NCI-H128 (cell line): ENCODE measurements around the gene SPACA7.
"Not testable (repeated sequence)": the region's sequence is repeated elsewhere in the genome, so short reads cannot be mapped to it uniquely, and the experiment has no call there.

Source experiments
- DNase-seq: peaks from one replicate; lab custom pipeline; 2025; ENCODE audit not compliant: unreplicated experiment; lab: John Stamatoyannopoulos, UW

The SPACA7 gene

DNA sequence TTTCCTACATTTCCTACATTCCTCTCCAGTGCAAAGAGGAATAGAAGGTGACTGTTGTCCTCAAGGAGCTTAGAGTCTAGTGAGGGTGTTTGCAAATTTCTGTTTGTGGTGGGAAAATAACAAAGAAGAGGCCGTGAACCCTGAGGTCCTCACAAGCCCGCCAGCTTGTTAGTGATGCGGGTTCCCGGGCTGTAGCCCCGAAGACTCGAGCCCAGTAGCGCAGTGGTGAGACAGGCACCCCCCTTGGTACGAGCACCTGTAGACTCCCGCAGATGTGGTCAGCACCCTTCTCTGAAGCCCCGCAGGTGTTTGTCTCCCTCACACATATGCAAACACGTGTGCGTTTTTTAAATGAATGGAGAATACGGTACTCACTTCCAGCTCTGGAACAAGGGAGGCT lies 26.5 kb upstream of the SPACA7 start:
- no peak for DNase-seq

DNA sequence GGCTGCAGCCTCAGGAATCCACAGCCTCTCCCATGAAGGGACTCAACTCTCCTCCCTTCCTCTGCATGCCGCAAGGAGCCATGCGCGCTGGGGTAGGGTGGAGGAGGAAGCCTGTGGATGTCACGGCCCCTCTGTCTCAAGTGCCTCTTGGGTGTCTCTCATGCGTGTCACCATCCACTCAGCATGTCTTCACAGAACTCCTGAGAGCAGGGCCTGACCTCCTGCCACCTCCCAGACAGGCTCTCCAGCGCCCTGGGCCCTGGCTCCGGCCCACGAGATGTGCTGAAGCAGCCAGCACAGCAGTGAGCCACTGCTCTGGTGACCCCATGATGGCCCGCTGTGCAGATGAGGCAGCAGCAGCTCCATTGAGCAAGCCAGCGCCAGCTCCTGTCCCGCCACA lies 25.9 kb upstream of the SPACA7 start:
- DNase-seq = no peak

DNA sequence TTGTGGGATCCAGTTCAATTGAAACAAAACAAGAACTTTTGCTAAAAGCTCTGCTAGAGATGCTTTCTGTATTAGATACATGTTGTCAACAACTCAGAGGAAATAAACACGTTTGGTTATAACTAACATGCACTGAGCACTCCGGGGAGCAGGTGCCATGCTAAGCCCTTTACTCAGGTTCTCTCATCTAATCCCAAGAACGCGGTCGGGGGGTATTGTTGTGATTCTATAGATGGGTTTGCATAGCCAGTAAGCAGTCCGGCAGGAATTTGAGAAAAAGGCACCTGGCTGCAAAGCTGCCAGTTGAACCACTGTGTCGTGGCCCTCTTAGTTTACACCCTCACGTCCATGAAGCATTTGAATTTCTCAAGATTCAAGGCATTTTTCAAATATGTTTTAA lies 24.3 kb upstream of the SPACA7 start:
- DNase-seq = no peak

DNA sequence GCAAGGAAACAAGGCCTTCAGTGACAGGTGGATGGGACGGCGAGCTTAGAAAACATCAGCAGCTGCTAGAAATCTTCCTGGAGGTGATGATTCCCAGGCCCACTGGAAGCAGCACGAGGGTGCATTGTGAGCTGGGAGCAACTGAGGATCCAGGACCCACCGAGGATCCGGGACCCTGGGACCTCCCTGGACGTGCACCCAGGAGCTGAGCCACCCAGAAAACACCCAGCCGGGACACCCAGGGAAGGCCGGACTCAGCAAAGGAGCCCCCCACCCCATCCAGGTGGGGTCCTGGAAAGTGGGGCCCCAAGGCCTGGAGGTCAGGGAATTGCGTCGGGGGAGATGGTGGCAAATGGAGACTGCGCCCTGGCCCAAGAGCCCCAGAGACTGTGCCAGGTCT lies 22.3 kb upstream of the SPACA7 start:
- no peak for DNase-seq

DNA sequence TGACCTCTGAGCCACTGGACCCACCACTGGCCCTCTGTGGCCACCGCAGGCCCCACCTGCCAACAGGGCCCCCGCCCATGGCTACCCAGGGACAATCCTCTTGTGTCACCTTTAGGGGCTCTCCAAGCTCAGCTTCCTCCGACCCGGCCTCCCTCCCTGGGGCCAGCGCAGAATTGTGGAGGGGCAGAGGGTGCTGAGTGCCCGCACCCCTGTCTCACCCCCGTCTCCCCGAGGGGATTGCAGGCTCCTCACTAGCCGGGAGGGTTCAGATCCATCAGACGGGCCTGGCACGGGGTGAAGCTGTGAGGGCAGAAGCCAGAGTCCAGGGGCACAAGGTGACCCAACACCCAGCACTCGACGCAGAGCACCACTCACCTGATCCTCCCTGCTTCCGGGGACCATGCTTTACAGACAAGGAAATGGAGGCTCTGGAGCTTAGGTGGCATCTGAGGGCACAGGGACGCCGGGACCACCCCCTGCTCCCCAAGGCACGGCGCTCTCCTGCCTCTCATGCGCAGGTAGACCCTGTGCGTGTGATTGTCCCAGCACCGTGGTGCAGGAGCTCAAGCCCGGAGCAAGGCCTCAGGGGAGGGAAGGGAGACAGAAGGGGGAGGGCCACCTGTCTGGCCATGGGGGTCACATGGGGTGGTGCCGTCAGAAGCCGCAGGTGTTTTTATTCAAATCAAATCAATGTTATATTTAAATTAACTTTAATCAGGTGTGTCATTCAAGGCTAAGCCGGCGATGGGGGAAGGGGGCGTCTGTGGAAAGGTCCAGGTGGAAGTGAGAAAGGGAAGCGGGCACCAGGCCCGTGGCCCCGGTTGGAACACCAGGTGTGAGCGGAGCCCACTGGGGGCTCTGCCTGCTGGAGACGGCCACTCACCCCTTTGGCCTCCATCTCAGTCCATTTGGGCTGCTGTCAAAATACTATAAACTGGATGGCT lies 21.6 kb upstream of the SPACA7 start:
- DNase-seq = no peak

DNA sequence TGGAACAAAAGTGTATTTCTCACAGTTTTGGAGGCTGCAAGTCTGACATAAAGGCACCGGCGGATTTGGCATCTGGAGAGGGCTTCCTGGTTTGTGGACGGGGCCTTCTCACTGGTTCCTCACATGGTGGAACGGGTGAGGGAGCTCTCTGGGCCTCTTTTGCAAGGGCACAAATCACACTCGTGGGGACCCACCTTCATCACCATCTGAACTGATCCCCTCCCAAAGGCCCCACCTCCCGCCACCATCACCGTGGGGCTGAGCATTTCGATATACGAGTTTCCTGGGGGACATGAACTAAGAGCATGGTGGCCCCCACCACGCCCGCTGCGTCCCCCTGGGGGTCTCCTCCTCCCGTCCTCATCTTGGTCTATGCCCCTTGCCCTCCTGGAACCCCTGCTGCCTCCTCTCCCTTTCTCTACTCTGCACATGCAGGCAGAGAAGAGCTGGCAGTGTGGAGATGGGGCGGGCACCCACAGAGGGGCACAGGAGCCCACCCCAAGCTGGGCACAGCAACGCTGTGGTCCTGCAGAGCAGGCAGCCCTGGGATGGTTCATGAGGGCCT lies 20.8 kb upstream of the SPACA7 start:
- no peak for DNase-seq

DNA sequence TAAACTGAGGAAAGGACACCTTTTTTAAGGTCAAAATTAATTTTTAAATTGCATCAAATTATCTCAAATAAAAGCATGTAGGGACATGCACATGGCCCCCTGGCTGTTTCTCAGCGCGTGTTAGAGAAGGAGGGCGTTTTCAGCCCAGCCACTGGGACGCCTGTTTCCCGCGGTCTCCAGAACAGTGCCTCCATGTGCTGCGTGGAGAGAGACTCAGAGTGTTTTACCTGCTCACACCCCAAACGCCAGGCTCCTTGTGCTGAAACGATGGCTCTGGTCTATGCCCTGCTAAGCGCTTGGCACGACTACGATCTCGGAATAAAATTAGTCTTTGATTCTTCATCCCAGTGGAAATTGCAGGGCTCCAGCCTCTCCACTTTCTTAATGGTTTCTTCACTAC lies 20.0 kb upstream of the SPACA7 start:
- no peak for DNase-seq

DNA sequence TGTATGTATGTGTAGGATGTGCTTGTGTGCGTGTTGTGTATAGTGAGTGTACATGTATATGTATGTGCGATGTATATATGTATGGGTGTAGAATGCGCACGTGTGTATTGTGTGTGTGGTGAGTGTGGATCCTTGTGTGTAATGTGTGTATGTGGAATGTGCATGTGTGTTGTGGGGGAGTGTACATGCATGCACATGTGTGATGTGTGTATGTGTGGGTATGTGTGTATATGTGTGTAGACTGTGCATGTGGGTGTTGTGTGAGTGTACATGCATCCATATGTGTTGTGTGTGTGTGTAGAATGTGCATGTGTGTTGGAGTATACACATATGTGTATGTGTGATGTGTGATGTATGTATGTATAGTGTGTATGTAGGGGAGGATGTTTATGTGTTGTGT lies 18.0 kb upstream of the SPACA7 start:
- DNase-seq = no peak

DNA sequence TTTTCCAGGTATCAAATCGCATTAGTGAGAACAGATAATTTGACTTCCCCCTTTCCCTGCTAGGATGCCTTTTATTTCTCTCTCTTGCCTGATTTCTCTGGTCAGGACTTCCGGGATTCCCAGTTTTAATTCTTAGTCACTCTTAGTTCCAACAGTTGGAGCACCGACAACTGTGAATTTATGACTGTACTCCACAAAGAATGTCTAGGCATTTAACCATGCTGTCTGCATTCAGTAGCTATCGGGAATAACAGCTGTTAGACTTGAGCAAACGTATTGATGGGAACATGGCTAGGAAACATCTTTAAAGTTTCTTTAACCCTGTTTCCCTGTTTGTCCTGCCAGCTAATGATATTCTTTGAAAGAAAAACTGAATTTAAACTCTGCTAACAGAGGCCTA lies 14.1 kb upstream of the SPACA7 start:
- no peak for DNase-seq

DNA sequence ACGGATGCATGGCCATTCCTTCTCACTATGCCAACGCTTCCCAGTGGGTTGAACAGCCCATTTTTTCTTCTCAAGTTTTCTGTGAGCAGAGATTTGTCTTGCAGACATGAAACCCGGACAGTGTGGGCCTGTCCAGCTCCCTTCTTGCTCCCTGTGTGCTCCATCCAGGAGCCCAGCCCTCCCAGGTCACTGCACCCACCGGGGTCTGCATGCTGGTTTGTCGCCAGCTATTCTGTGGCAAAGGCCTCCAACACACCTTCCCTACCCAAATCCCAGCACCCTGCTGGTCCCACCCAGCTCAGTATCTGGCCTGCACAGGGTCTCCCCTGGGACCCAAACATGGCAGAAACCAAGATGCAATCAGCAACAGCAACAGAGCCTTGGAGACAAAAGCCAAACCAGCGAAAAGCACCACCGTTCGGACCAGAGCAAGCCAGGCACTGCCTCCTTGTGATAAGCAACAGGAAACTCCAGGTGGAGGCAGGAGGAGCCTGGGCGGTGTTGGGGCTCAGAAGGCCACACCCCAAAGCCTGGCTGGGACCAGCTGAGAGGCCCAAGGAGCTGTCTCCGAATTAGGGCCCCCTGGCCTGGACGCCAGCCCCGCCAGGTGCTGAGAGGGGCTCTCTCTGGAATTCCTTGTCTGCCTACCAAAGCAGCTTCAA lies 12.2 kb upstream of the SPACA7 start:
- DNase-seq = no peak

DNA sequence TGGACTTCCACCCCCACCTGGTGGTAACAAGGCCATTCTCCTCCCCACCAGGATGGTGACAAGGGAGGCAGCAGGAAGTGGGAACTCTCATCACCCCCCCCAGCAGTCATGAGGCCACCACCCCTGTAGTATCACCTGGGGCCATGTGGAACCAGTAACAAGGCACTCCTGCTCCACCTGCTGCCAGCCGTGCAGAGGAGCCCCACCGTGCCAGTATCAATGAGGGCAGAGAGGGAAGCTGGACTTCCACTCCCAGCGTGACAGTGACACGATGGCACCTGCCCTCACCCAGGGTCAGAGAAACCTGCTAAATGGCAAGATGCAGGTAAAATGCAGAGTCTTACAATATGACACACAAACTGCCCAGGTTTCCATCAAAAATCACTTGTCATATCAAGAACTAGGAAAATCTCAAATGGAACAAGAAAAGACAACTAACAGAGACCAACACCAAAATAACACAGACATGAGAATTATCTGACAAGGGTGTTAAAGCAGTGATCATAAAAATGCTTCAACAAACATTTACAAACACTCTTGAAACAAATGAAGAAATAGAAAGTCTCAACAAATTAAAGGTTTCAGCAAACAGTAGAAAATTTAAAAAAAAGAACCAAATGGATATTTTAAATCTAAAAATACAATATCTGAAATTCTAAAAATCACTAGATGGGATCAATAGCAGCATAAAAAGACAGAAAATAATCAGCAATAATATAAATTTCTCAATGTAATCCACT lies 9.1 kb upstream of the SPACA7 start:
- DNase-seq = no peak

DNA sequence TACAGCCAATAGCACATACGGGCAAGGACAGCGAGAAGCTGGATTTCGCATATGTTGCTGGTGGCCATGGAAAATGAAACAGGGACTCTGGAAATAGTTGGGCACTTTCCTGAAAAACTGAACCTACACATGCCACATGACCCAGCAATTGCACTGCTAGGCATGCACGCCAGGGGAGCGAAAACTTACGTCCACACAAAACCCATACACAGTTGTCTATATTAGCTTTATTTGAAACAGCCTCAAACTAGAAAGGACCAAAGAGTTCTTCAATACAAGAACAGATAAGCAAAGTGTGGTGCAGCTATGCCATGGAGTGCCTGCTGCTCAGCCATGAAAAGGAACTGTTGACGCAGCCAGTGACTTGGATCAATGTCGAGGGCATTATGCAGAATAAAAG lies 7.3 kb upstream of the SPACA7 start:
- no peak for DNase-seq

DNA sequence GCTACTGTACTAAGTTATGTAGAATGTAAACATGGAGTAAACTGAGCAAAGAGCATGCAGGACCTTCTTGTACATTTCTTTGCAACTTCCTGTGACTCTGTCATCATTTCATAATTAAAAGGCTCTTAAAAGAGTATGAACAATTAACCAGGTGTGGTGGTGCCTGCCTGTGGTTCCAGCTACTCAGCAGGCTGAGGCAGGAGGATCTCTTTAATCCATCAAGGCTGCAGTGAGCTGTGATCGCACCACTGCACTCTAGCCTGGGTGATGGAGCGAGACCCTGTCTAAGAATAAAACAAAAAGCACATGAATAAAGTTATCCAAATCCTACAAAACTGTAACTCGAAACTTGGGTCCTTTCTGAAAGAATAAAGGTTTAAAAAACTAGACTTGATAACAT lies 5.8 kb upstream of the SPACA7 start:
- no peak for DNase-seq

DNA sequence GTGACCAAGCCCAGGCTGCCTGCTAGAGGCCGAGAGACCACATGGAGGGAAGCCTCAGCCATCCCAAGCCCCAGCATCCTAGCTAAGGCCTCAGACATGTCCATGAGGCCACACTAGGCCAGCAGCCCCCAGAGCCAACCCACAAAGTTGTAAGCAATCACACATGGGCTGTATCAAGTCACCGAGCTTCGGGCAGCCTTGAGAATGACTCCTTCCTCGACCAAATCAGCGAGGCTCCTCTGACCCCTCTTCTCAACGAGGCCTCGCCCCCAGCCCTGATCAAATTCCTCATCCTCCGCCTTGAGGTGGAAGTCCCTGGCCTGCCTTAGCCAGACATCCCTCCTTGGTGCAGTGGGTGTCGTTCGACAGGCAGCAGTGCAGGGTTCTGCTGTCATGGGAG lies 1.9 kb upstream of the SPACA7 start:
- no peak for DNase-seq

DNA sequence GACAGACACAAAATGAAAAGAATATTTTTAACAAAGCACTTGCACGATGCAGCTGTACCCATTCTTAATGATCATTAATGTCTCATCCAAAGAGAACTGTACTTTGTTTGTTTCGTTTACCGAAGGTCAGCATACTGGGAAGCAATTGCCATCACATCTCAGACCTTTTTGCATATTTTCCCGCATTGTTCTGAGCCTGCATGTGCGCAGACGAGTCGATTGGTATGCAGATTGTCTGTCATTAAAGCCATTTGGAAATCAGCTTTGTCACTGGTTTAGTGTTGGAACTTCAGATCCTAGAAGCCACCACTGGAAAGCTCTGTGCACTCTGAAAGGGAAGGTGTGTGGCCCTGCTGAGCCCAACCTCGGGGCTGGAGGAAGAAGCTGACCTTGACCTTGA lies 15.6 kb downstream of the SPACA7 start:
- DNase-seq = no peak

DNA sequence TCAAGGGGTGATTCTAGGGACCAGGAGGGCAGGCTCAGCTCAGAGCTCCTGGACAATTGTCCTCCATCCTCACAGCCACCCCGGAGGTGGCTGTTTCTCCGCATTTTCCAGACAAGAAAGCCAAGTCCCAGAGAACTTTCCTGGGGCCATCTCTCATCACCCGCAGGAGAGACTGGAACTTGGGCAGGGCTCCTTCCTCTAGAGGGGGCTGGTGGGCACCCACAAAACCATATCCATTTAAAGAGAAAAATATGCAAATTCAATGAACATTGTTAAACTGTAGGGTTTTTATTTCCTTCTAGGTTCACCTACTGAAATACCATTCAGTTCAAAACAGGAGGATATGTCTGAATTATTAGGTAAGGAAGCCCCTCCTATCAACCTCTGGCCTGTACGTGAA lies 16.6 kb downstream of the SPACA7 start:
- no peak for DNase-seq

DNA sequence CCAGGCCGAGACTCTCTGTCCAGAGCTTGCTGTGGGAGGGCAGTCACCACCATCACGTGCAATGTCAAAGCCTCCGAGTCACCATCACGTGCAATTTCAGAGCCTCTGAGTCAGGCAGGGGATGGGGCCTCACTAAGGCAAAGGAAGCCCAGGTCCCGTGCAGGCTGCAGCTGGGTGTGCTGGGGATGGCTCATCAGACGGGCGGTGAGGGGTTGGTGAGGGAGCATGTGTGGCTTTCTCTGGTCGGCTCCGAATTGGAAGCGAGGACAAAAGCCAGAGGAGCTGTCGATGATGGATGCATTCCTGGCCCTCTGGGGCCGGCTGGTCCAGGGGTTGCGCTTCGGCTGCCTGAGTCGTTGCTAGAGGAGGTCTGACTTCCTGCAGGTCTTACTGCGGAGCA lies 18.9 kb downstream of the SPACA7 start:
- not testable (repeated sequence) for DNase-seq

DNA sequence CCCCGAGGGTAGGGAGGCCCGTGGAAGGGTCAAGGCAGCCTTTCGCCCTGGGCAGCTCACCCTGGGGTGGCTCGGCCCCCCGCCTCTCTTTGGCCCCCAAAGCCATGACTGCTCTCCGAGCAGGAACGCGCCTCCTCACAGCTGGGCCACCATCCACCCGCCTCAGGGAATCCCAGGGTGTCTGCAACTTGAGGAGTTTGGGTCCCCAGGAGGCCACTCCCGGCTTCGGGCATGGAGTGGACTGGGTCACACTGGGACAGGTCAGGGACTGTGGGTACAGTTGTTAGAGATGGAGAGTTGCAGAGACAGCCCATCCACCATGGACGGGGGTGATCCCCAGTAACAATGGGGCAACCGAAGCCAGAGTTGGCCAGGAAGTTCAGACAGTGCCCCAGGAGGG lies 19.8 kb downstream of the SPACA7 start:
- DNase-seq = not testable (repeated sequence)

DNA sequence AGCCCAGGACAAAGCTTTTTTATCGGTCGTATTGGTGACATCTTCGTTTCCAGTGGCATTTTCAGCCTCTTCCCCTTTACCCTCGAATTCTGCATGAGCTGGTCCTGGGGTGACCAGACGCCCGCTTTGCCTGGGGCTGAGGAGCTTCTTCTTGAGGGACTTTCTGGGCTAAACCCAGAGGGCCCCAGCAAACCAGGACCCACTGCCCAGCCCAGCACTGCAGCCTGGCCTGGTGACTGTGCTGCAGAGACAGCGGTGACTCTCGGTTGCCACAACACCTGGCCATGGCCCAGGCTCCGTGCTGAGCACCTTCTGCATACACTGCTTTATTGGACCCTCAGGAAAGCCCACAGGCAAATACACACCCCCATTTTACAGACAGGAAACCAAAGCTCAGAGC lies 21.0 kb downstream of the SPACA7 start:
- DNase-seq = no peak

DNA sequence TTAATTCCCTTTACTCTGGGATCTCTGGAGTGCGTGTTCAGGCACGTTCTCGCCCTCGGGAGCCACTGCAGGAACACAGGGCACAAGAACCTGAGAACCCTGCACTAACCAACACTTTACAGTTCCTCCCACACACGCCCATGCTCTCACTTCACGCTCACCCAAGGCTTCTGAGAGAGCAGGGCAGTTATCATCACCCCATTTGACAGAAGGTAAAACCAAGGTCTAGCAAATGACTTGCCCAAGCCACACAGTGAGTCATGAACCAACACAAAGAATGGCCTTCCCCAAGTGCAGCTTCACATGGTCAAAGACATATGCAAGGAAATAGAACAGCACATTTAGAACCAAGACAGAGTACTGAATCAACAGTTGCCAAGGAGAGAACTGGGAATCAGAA lies 22.2 kb downstream of the SPACA7 start:
- not testable (repeated sequence) for DNase-seq

DNA sequence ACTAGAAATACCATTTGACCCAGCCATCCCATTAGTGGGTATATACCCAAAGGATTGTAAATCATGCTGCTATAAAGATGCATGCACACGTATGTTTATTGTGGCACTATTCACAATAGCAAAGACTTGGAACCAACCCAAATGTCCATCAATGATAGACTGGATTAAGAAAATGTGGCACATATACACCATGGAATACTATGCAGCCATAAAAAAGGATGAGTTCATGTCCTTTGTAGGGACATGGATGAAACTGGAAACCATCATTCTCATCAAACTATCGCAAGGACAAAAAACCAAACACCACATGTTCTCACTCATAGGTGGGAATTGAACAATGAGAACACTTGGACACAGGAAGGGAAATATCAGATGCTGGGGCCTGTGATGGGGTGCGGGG lies 33.7 kb downstream of the SPACA7 start:
- DNase-seq = not testable (repeated sequence)

DNA sequence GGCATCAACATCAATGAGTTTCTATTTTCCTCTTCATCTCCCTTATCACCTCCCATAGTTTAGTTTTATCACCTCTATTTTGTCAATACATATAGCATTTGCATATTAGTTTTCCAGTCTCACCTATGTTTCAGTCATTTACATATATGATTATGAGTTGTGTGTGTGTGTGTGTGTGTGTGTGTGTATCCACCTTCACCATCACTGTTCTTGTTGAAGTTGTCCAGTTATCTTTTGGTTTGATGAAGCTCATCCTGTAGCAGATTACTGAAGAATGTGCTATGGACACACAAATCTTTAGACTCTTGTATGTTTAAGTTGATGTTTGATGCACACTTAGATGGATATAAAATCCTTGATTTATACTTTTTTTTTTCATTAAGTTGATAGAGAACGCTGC lies 40.5 kb downstream of the SPACA7 start:
- no peak for DNase-seq
